ENCODE data around the gene GUCA1C. TPM values are rescaled to one million over a fixed set of nuclear protein-coding genes. Genes with fewer than 3 reads are reported as not detected.

GUCA1C gene
- total RNA-seq, 6 experiments from 2014 or later = not detected

DNA sequence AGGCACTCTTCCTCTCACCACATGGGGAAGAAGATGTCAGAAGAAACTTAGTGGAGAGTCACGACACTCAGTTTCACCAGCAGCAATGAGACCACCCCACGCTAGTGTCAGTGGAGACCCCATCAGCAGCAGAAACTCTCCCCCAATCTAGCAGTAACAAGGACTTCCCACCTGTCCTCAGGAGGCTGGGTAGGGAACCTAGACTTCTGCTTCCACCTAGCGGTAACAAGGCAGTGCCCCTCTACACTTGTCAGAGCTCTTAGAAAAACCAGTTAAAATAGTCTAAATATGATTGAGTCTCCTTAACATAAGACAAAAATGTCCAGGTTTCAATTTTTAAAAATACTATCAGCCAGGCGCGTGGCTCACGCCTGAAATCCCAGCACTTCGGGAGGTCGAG is 73.8 kb downstream of the GUCA1C start:
- Histone ChIP-seq H3K4me3 (no peak overlapping the region), H3K36me3 (no peaks in the 10 kb centered on the region), H3K27me3 (no peaks in the 10 kb centered on the region), H3K4me1 (no peaks in the 10 kb centered on the region), H3K27ac (no peak overlapping the region), H3K9me3 (no peaks in the 10 kb centered on the region)
- intact Hi-C loops (cut with DNase I) = no loop called here
- 74% methylated on average over 6 of the region's 8 CpGs for WGBS (ENCODE audit: insufficient coverage, low coverage, low lambda C conversion rate, missing lambda C conversion rate)
- TF ChIP-seq CTCF (IDR thresholded peaks at IDR 0.05) (no peak), POLR2A (IDR thresholded peaks at IDR 0.05) (no peak)
- ATAC-seq (no peak), DNase-seq (no peak)

GRCh38 chr3:108877901-108878300 is 75.8 kb downstream of the GUCA1C start:
- Histone ChIP-seq H3K27ac (no peak overlapping the region), H3K9me3 (no peaks in the 10 kb centered on the region), H3K4me3 (no peak overlapping the region), H3K36me3 (no peaks in the 10 kb centered on the region), H3K27me3 (no peaks in the 10 kb centered on the region), H3K4me1 (no peaks in the 10 kb centered on the region)
- WGBS (ENCODE audit: insufficient coverage, low coverage, low lambda C conversion rate, missing lambda C conversion rate) = 38% methylated on average over 1 of the region's 1 CpG
- ATAC-seq (no peak), DNase-seq (no peak)
- intact Hi-C loops (cut with DNase I) = no loop called here
- TF ChIP-seq CTCF (IDR thresholded peaks at IDR 0.05) = no peak
- no peak for TF ChIP-seq POLR2A (IDR thresholded peaks at IDR 0.05)

DNA sequence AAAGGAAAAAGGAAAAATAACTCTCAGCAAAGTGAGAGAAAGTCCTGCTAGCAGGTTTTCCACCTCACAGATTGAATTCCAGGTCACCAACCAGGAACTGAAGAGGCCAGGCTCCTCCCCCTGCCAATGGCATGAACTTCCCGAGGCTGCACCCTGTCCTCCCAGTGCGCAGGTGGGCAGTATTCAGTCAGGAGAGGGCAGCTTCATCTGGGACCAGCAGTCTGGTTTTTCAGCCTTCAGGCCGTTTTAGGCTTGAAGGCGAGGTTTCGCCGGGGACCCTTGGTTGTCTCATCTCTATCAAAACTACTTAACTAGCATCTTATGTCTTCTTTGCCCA is 89.9 kb downstream of the GUCA1C start:
- no peak overlapping the region for H3K27ac ChIP-seq
- H3K36me3 ChIP-seq = no peaks in the 10 kb centered on the region
- DNase-seq (no peak), ATAC-seq (no peak)
- no peaks in the 10 kb centered on the region for H3K4me1 ChIP-seq
- no peaks in the 10 kb centered on the region for H3K27me3 ChIP-seq
- 100% methylated on average over 4 of the region's 6 CpGs for WGBS (ENCODE audit: insufficient coverage, low coverage, low lambda C conversion rate, missing lambda C conversion rate)
- no peak for TF ChIP-seq POLR2A (IDR thresholded peaks at IDR 0.05)
- TF ChIP-seq CTCF (IDR thresholded peaks at IDR 0.05) = no peak
- no peaks in the 10 kb centered on the region for H3K9me3 ChIP-seq
- no peak overlapping the region for H3K4me3 ChIP-seq
- intact Hi-C loops (cut with DNase I) = no loop called here

DNA sequence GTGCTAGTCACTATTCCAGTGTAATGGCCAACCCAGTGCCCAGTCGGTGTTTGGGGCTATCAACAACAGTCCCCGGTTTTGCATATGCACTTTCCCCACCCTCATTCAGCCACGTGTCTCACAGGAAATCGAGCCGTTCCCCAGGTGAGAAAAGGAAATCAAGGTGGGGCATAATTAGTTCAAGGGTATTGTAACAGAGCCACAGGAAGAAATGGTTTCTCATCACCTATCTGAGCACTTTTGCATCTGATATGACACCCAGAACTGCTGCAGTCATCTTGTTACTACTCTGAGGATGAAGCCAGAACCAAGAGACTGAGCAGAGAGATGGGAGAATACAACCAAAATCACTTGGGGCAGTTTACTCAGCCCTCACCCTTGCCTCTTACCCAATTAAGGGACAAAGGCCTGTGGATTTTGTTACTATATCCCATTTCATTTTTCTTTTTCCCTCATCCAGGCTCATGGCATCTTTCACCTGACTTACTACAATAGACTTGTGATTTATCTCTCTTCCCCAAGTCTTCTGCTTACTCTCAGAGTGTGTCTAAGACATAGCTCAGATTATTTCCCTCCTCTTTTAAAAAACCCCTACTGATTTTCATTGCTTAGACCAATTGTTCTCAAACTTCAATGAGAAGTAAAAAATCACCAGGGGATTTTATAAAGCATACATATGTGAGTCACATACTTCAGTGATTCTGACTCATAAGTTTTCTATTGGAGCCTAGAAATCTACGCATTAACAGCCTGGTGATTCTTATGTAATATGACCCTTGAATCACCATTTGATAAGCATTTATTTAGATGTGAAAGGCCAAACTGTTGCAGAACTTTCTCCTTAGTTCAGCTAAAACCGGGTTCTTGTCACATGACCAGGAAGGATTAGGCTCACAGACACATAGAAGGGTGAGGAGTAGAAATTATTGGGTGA is 90.5 kb downstream of the GUCA1C start:
- WGBS (ENCODE audit: insufficient coverage, low coverage, low lambda C conversion rate, missing lambda C conversion rate) = 24% methylated on average over 7 of the region's 7 CpGs
- DNase-seq (no peak), ATAC-seq (peak in 1 of 4 donors; percentile 14)
- intact Hi-C loops (cut with DNase I) = no loop called here
- Histone ChIP-seq H3K36me3 (no peaks in the 10 kb centered on the region), H3K27ac (no peak overlapping the region), H3K27me3 (no peaks in the 10 kb centered on the region), H3K9me3 (no peaks in the 10 kb centered on the region), H3K4me1 (no peaks in the 10 kb centered on the region), H3K4me3 (no peak overlapping the region)
- TF ChIP-seq POLR2A (IDR thresholded peaks at IDR 0.05) (no peak), CTCF (IDR thresholded peaks at IDR 0.05) (no peak)

Data from right lobe of liver (tissue), 6 donors.